Activated CD4-positive, alpha-beta T cell treated with anti-CD3 and anti-CD28 coated beads for 36 hours (primary cell): ENCODE results near the gene AKT1S1. TPM values are rescaled to one million over a fixed set of nuclear protein-coding genes. Genes with fewer than 3 reads are reported as not detected.
"Not testable (repeated sequence)": the region's sequence is repeated elsewhere in the genome, so short reads cannot be mapped to it uniquely, and the experiment has no call there.

ENCODE experiments used
- ATAC-seq: fragments of 200-7000 bp; cut with Tn5 transposase; one replicate; pipeline ENCODE4 v1.10.0; 2021; ENCODE audit warnings: mild to moderate bottlenecking, moderate library complexity
- CTCF ChIA-PET: fragments of 350-600 bp; sonication (Branson Sonifier 250); formaldehyde crosslinking; loops from one replicate; lab custom pipeline; 2021; ENCODE audit warnings: antibody characterized with exemption; lab: Charles Lee
- POLR2A ChIA-PET: fragments of 350-600 bp; sonication (Branson Sonifier 250); formaldehyde crosslinking; loops from one replicate; lab custom pipeline; 2021; ENCODE audit warnings: antibody characterized with exemption, inconsistent platforms; lab: Charles Lee
- DNase-seq: peaks from one replicate; pipeline ENCODE4 v3.0.0-alpha.2; 2020
- H3K27ac Mint-ChIP-seq: one replicate; pipeline ENCODE4 v1.8.0; 2021; ENCODE audit warnings: mixed read lengths
- H3K27me3 Mint-ChIP-seq: one replicate; pipeline ENCODE4 v1.8.0; 2021; ENCODE audit warnings: mixed read lengths
- H3K36me3 Mint-ChIP-seq: one replicate; pipeline ENCODE4 v1.8.0; 2021; ENCODE audit warnings: low read depth, mixed read lengths
- H3K4me1 Mint-ChIP-seq: one replicate; pipeline ENCODE4 v1.8.0; 2021; ENCODE audit warnings: mixed read lengths
- H3K4me3 Mint-ChIP-seq: one replicate; pipeline ENCODE4 v1.8.0; 2021; ENCODE audit warnings: mild to moderate bottlenecking, moderate library complexity, mixed read lengths
- H3K9me3 Mint-ChIP-seq: one replicate; pipeline ENCODE4 v1.8.0; 2021; ENCODE audit warnings: low read depth, mixed read lengths
- intact Hi-C, 2 experiments: fragments of 100-400 bp; cut with DNase I in 1 of 2; cut with micrococcal nuclease in 1 of 2; formaldehyde crosslinking; loops; one replicate each; pipeline versions ENCODE4 v1.14.2 to v1.15.1; 2022 to 2024; cut with DNase I, micrococcal nuclease
- microRNA-seq: library from miRNA; unstranded; fragments of <30 nt; microRNA quantifications from one replicate; pipeline ENCODE4 v1.2.0, GENCODE V29; 2021; ENCODE audit warnings: borderline replicate concordance
- total RNA-seq, 2 experiments: library from RNA; stranded (reverse); gene quantifications; one replicate each; pipeline ENCODE4 v1.2.3, GENCODE V29; 2021

AKT1S1 gene
- total RNA-seq, 2 experiments from 2014 or later, result 16.1 to 20.3 TPM

GRCh38 chr19:49827034-49827433, 50.1 kb downstream of the AKT1S1 start:
- Mint-ChIP-seq H3K36me3 (peaks cover 9% of the 10 kb centered on the region), H3K4me3 (no peak overlapping the region), H3K9me3 (no peaks in the 10 kb centered on the region), H3K4me1 (no peaks in the 10 kb centered on the region), H3K27me3 (no peaks in the 10 kb centered on the region), H3K27ac (no peak overlapping the region)
- intact Hi-C loops, result no loop called here
- ATAC-seq (no peak), DNase-seq (no peak)
- POLR2A ChIA-PET, result no interaction called here
- CTCF ChIA-PET, result no interaction called here

DNA sequence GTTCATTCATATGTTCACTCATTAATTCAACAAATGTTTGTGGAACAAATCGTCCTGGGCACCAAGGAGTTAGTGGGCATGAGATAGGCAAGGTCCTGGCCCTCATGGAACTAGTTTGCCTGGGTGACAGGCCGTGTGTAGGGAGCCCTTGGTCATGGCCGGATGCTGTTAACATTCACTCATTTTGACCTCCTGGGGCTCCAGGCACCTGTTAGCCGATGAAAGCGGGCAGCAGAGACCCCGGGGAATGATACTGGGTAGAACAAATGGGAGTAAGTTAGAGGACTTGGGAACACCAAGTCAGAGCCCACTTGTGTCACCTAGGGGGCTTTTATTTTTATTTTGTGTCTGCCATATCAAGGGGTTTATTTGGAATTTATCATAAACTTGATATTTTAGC, 52.5 kb downstream of the AKT1S1 start:
- H3K9me3 Mint-ChIP-seq, result no peaks in the 10 kb centered on the region
- CTCF ChIA-PET, result no interaction called here
- H3K36me3 Mint-ChIP-seq, result peaks cover 5% of the 10 kb centered on the region
- DNase-seq (no peak), ATAC-seq (no peak)
- no peak overlapping the region for H3K4me3 Mint-ChIP-seq
- intact Hi-C loops, result no loop called here
- no peaks in the 10 kb centered on the region for H3K27me3 Mint-ChIP-seq
- no peak overlapping the region for H3K27ac Mint-ChIP-seq
- peaks cover 4% of the 10 kb centered on the region for H3K4me1 Mint-ChIP-seq
- POLR2A ChIA-PET, result interaction anchor here (0.7 kb wide), 1 partner anchor 13 kb away, joined by 10 read pairs; no protein-coding TSS in a partner anchor

- H3K27ac Mint-ChIP-seq, result no peak overlapping the region
- intact Hi-C loops, result no loop called here
- DNase-seq (no peak), ATAC-seq (no peak)
- H3K9me3 Mint-ChIP-seq, result no peaks in the 10 kb centered on the region
- CTCF ChIA-PET, result no interaction called here
- H3K36me3 Mint-ChIP-seq, result peaks cover 5% of the 10 kb centered on the region
- no peak overlapping the region for H3K4me3 Mint-ChIP-seq
- peaks cover 12% of the 10 kb centered on the region for H3K4me1 Mint-ChIP-seq
- no peaks in the 10 kb centered on the region for H3K27me3 Mint-ChIP-seq
- POLR2A ChIA-PET, result interaction anchor here (0.5 kb wide), 1 partner anchor 13 kb away, joined by 3 read pairs; no protein-coding TSS in a partner anchor
These were observed 53.7 kb downstream of the AKT1S1 start for GRCh38 chr19:49823472-49823871.

GRCh38 chr19:49820125-49820524, 57.0 kb downstream of the AKT1S1 start:
- CTCF ChIA-PET, result no interaction called here
- Mint-ChIP-seq H3K9me3 (no peaks in the 10 kb centered on the region), H3K27ac (no peak overlapping the region), H3K4me3 (no peak overlapping the region), H3K4me1 (peaks cover 17% of the 10 kb centered on the region), H3K27me3 (no peaks in the 10 kb centered on the region), H3K36me3 (peaks cover 5% of the 10 kb centered on the region)
- intact Hi-C loops, result no loop called here
- DNase-seq, result no peak
- POLR2A ChIA-PET, result no interaction called here
- ATAC-seq, result no peak

DNA sequence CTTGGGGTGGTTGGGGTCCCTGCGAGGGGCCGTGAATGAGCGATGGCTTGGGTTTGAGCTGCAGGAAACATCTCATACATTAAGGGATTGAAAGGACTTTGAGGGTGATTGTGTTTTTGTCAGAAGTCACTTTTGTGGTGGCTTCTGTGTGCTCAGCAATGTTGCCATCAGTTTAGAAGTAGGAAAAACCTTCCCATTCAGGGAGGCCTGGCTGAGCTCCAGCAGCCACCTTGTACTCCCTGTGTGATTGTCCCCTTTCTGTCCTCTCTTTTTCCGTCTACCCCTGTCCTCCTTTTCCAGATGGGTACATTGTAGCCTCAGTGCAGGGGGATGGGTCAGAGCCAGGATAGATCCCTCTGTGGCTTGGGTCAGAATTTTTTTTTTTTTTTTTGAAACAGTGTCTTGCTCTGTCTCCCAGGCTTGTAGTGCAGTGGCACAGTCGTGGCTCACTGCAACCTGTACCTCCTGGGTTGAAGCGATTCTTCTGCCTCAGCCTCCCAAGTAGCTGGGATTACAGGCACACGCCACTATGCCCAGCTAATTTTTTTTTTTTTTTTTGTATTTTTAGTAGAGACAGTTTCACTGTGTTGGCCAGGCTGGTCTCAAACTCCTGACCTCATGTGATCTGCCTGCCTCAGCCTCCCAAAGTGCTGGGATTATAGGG, 57.6 kb downstream of the AKT1S1 start:
- Mint-ChIP-seq H3K4me3 (peak overlapping the region; percentile 87), H3K4me1 (peaks cover 18% of the 10 kb centered on the region), H3K27ac (peak overlapping the region; percentile 80)
- H3K36me3 Mint-ChIP-seq, DNase-seq, ATAC-seq, CTCF ChIA-PET, intact Hi-C loops, H3K27me3 Mint-ChIP-seq, POLR2A ChIA-PET, H3K9me3 Mint-ChIP-seq: not testable (repeated sequence)

Small RNA genes within 50 kb of the gene (microRNA-seq; reads per million reads assigned to microRNA genes)
- gene MIR4749 (4.9 reads per million, percentile 13 among the genes with 10 or more reads in this experiment), gene MIR4750 (1.4 reads per million), gene MIR6800 (1.8 reads per million)

Other genes starting within 250 kb of the AKT1S1 start
- gene RRAS, start 237.2 kb downstream of the AKT1S1 start, total RNA-seq, result 10 to 100 TPM in 1 of 2 experiments, 1 to 10 TPM in 1; 9.7 to 11.7 TPM
- 10 to 100 TPM; 43.3 to 64.0 TPM for gene SCAF1, start 235.1 kb downstream of the AKT1S1 start, total RNA-seq
- gene IRF3, start 211.5 kb downstream of the AKT1S1 start, total RNA-seq, result 100 to 1,000 TPM; 123 to 125 TPM
- gene BCL2L12, start 211.4 kb downstream of the AKT1S1 start, total RNA-seq, result 10 to 100 TPM; 79.6 to 93.8 TPM
- 100 to 1,000 TPM; 384 to 448 TPM for gene PRMT1, start 200.1 kb downstream of the AKT1S1 start, total RNA-seq
- gene ADM5, start 187.8 kb downstream of the AKT1S1 start, total RNA-seq, result 1 to 10 TPM; 4.1 to 4.4 TPM
- gene CPT1C, start 186.2 kb downstream of the AKT1S1 start, total RNA-seq, result 1 to 10 TPM; 1.1 to 1.6 TPM
- gene TSKS, start 114.0 kb downstream of the AKT1S1 start, total RNA-seq, result 1 to 10 TPM; 1.9 to 2.1 TPM
- gene AP2A1, start 110.4 kb downstream of the AKT1S1 start, total RNA-seq, result 100 to 1,000 TPM in 1 of 2 experiments, 10 to 100 TPM in 1; 79.4 to 102 TPM
- gene FUZ, start 64.1 kb downstream of the AKT1S1 start, total RNA-seq, result 10 to 100 TPM; 15.6 to 18.8 TPM
- 10 to 100 TPM; 39.6 to 49.9 TPM for gene MED25, start 59.1 kb downstream of the AKT1S1 start, total RNA-seq
- gene PTOV1, start 26.2 kb downstream of the AKT1S1 start, total RNA-seq, result 100 to 1,000 TPM in 1 of 2 experiments, 10 to 100 TPM in 1; 76.9 to 104 TPM
- gene PNKP, start 9.8 kb downstream of the AKT1S1 start, total RNA-seq, result 10 to 100 TPM; 59.5 to 65.7 TPM
- gene TBC1D17, start 347 bp upstream of the AKT1S1 start, total RNA-seq, result 10 to 100 TPM; 29.1 to 29.6 TPM
- 10 to 100 TPM; 21.2 to 22.2 TPM for gene IL4I1, start 19.5 kb upstream of the AKT1S1 start, total RNA-seq
- gene ATF5, start 51.9 kb upstream of the AKT1S1 start, total RNA-seq, result 10 to 100 TPM; 12.5 to 14.1 TPM
- gene NUP62, start 52.1 kb upstream of the AKT1S1 start, total RNA-seq, result 100 to 1,000 TPM; 127 to 188 TPM
- gene SIGLEC11, start 83.8 kb upstream of the AKT1S1 start, total RNA-seq, result not detected
- gene VRK3, start 148.0 kb upstream of the AKT1S1 start, total RNA-seq, result 10 to 100 TPM; 52.4 to 61.2 TPM
- gene ZNF473, start 148.7 kb upstream of the AKT1S1 start, total RNA-seq, result 10 to 100 TPM; 10.9 to 12.5 TPM